GM19395 (cell line): Measurements from ENCODE around the gene AACS.
"Not testable (repeated sequence)": the region's sequence is repeated elsewhere in the genome, so short reads cannot be mapped to it uniquely, and the experiment has no call there.

Experiments
- ATAC-seq: cut with Tn5 transposase; IDR thresholded peaks from one replicate; pipeline ENCODE4 v1.9.1; 2021; ENCODE audit warnings: mild to moderate bottlenecking, moderate library complexity; ENCODE audit not compliant: unreplicated experiment

The AACS gene

GRCh38 chr12:125120566-125120965 is 55.3 kb downstream of the AACS start:
- no peak for ATAC-seq

DNA sequence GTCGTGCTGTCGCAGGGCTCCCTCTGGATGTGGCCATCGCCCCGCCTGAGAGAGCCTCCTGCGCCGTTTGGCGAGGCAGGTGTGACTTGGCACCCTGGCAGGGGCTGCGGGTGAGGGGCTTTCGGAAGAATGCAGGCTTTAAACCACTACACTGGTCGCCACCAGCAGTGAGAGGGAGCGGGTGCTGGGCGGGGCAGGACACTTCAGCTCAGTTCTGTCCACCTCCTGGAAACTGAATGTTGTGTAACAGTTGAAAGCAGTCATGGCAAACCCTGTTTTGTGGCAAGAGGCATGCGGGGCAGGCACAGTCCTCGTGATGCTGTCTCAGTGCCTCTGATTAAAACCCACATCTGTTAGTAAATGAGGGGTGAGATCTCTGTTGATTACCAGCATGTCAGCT is 55.9 kb downstream of the AACS start:
- no peak for ATAC-seq

- ATAC-seq, result no peak
Measured at GRCh38 chr12:125122668-125123067, 57.4 kb downstream of the AACS start.

GRCh38 chr12:125124320-125124966 is 59.2 kb downstream of the AACS start:
- no peak for ATAC-seq

DNA sequence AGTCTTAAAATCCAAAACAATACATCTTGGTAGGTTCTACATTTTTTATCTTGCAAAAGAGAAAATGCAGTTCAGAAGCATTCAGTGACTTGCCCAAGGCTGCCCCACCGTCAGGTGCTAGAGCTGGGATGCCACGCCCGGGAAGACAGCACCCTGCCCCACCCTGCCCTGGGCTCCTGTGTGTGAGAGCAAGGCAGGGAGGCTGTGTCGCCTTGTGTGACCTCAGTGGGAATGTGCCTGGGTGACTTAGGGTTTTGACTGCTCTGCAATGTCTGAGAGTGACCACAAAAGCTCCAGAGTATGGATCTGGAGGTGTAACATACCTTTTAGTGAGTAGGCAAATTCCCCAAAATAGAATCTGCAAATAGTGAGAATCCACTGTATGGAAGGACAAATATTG is 60.0 kb downstream of the AACS start:
- ATAC-seq, result no peak

- ATAC-seq, result no peak
Measured at GRCh38 chr12:125128439-125129178, 63.4 kb downstream of the AACS start.

DNA sequence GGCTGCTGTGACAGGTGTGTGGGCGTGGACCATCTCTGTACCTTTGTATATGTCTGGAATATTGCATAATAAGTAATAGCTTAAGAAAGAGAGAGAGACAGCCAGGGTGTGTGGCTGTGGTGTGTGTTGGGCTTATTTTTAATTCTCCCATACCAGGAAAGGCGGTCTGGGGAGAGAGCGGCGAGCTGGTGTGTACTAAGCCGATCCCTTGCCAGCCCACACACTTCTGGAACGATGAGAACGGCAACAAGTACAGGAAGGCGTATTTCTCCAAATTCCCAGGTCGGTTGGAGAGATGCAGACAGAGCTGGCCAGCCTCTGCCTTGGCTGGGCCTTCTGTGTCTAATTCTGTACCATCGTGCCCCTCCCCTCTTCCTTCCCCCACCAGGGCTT is 63.9 kb downstream of the AACS start:
- no peak for ATAC-seq

- ATAC-seq, result no peak
Measured at GRCh38 chr12:125129591-125130255, 64.5 kb downstream of the AACS start.

DNA sequence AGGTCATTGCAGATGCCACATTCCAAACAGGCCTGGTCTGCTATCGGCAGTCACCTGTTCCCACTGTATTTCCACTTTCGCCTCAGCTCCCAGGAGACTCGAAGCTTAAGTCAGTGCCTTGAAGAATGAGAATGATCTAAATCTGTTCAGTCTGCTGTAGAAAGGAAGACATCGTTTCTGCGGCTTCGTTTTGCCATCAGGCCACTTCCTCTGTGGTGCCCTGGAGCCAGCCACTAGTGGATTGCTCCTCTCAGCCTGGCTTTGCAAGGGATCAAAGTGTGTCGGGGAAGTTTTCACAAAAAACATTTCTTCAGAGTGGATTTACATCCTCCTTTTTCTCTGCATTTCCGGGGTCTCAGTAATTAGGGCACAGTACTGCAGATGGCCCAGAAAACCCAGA is 66.7 kb downstream of the AACS start:
- ATAC-seq, result no peak

DNA sequence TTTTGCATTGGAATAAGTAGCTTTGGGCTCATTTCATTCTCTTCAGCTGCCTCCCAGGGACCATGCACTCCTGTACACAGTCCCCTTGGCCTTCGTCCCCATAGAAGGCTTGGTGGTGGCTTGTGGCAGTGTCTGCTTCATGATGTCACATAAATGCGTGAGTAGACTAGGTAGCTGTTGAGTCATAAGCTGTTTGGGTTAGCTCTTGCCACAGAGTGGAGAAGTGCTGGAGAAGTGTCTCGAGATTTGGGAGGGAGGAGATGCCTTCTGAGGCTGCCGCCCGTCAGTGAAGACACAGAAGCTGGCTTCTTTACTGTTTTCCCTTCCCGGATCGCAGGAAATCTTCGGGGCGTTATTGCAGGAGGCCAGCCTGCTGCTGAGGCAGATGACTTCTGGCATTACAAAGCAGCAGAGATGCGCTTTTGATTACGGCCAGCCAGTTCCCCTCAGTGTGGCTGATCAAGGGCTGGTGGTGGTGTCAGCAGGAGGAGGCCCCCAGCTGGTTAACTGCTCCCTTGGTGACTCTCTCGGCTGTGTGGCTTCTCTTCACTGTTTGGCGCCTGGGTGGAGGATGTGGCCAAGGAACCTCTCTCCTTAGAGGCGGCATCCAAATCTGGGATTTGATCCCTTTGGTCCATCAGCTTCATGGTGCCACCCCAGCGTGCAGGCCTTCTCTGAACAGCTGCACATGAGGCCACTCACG is 67.6 kb downstream of the AACS start:
- no peak for ATAC-seq

DNA sequence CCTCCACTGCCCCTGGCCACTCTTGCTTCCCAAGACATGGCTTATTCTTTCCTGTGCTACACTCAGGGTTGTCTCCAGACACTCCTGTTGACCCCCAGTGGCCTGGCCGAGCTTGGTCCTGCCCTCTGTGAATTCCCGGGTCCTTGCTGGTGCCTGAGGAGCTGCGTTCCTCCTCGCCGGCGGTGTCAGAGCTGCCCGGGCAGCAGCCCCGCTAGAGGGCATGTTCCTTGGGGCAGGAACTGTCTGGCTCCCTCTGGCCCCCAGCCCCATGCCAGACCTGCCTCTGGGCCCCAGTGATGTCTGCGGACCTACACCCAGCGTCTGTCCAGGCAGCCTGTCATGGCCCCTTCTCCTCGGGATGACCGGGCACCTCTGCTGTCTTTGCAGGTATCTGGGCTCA is 68.4 kb downstream of the AACS start:
- ATAC-seq, result no peak

DNA sequence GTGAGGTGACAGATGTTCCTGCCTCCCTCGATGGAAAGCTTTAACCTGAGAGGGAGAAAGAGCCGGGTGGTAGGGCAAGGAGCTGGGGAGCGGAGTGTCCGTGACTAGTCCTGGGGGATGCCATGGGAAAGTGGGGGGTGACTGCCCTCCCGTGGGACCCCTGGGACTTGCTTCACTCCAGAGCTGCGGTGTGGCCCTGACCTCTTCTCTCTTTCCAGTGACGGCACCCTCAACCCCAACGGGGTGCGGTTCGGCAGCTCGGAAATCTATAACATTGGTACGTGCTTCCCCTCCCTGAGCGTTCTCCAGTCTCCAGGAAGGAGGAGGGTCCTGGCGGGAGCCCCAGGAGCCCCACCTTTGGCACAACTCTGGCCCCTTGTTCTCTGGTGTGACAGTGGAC is 69.3 kb downstream of the AACS start:
- no peak for ATAC-seq

- ATAC-seq, result no peak
Measured at GRCh38 chr12:125135906-125136305, 70.7 kb downstream of the AACS start.

GRCh38 chr12:125136702-125137101 is 71.5 kb downstream of the AACS start:
- no peak for ATAC-seq

DNA sequence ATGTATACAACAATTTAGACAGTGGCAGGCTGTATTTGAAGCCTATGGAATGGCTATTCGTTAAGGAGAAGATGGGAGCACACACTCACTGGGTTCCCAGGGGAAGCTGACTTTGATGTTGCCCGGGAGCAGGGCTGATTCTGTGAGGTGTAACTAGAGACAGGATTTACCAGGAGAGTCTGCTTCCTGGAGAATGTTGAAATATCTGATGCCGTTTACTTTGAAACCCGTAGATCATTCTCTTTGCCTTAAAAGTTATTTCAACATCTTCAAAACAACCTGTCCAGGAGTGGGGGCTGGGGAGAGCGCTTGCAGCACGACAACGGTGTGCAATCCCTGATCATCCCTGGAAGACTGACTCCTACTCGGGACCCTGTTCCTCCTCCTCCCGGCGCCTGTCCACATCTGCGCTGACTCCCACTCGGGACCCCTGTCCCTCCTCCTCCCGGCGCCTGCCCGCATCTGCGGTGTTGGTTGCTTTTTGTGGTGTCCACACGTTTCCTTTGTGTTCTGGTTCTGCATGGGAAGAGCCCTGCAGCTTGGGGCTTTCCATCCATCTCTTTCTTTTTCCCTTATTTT is 72.6 kb downstream of the AACS start:
- ATAC-seq, result no peak

DNA sequence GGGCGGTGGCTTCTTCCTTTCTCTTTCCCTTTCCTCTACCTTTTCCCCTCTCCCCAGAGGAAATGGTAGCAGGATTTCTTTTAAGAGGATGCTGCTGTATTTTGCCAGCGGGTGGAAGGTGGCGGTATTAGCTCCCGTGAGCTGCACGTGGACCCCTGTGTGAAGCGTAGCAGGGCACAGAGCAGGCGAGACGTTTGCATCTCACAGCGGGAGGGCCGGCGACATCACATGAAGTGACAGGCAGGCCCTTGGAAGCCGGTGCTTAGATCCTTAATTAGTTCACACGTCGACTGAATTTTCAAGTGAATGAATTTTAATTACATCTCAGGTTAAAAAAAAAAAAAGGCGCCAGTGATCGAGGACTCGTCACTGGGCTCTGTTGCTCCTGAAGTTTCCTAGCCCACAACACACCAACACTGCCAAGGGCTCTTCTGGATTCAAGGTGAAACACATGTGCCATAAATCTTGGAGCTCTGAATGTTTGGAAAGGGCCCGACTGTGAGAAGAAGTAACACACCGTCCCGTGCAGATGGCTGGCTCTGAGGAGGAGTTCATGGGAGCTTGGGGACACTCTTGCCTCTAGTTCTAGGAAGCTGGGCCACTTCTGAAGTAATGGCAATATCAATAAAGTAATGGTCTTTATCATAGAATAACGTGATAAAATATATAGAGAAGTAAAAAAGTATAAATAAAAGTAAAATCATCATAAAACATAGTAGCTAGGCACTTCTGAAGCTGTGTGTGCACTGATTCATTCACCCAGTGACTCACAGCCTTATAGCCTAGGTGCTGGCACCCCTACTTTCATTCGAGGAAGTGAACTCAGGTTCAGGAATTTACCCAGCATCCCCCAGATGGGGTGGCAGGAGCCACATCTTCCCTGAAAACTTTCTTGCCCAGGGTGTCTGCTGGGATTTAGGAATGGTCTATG is 75.3 kb downstream of the AACS start:
- ATAC-seq, result no peak

- not testable (repeated sequence) for ATAC-seq
Measured at GRCh38 chr12:125141210-125141573, 76.0 kb downstream of the AACS start.

- no peak for ATAC-seq
Measured at GRCh38 chr12:125142601-125143000, 77.4 kb downstream of the AACS start.

DNA sequence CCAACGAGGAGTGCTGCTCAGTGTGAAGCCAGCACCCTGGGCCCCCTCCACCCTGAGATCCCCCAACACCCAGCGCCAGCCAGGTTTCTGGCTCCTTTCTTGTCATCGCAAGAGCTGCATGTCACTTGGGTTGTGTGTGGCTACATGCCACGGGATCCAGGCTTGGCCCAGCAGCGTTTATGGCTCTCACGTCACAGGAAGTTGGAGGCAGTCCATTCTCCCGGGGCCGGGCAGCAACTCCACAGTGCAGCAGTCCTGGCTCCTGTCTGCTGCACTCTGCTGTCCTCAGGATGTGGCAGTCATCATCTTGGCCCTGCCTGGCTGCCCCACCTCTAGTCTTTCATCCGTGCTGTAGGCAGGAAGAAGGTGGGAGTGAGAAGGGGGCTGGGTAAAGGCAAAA is 78.3 kb downstream of the AACS start:
- ATAC-seq, result no peak

- ATAC-seq, result no peak
Measured at GRCh38 chr12:125145196-125145595, 80.0 kb downstream of the AACS start.
